ENCODE results near the gene COG4. TPM values are rescaled to one million over a fixed set of nuclear protein-coding genes. Genes with fewer than 3 reads are reported as not detected.

The COG4 gene
- polyA plus RNA-seq, 1 experiment = 71.7 TPM

- H3K36me3 ChIP-seq (ENCODE audit: control insufficient read depth, insufficient read depth, low read length) = peaks cover 28% of the 10 kb centered on the region
Measured at GRCh38 chr16:70494202-70494770, 29.1 kb downstream of the COG4 start.

DNA sequence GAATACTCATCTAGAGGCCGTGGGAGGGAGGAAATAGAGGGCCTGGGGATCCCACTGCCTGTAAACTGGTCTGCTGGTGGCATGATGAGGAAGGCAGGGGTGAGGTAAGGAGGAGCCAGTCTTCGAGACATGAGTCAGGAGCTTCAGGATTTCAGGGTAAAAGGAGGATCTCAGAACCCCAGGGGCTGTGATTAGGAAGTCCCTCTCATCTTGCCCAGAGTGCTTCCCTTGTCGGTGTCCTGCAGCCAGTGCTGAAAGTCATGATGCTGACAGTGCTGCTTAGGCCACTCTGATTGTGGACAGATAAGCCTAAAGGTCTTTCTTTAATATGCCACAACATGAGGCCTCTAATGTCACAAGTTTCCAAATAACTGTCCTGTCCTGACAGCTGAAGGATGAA is 29.6 kb downstream of the COG4 start:
- DNase-seq (ENCODE audit: low read depth) = no peak
- TF ChIP-seq CTCF (IDR thresholded peaks at IDR 0.05; ENCODE audit: insufficient read depth, low read depth, low read length) = no peak
- ChIA-PET CTCF (interaction anchor here (1.3 kb wide), 1 partner anchor 101 kb away, joined by 4 read pairs; no protein-coding TSS in a partner anchor), POLR2A (no interaction called here)
- H3K4me3 ChIP-seq (ENCODE audit: low read depth, low read length) = no peak overlapping the region
- peaks cover 27% of the 10 kb centered on the region for H3K36me3 ChIP-seq (ENCODE audit: control insufficient read depth, insufficient read depth, low read length)
- H3K27me3 ChIP-seq (ENCODE audit: control insufficient read depth, insufficient read depth, low read length) = no peaks in the 10 kb centered on the region

More at GRCh38 chr16:70494202-70494770, 29.1 kb downstream of the COG4 start:
- POLR2A ChIA-PET = no interaction called here
- DNase-seq (ENCODE audit: low read depth) = no peak
- no peak overlapping the region for H3K4me3 ChIP-seq (ENCODE audit: low read depth, low read length)
- no peaks in the 10 kb centered on the region for H3K27me3 ChIP-seq (ENCODE audit: control insufficient read depth, insufficient read depth, low read length)
- CTCF ChIA-PET = interaction anchor here (1.3 kb wide), 1 partner anchor 102 kb away, joined by 4 read pairs; no protein-coding TSS in a partner anchor
- no peak for TF ChIP-seq CTCF (IDR thresholded peaks at IDR 0.05; ENCODE audit: insufficient read depth, low read depth, low read length)

- peaks cover 8% of the 10 kb centered on the region for H3K36me3 ChIP-seq (ENCODE audit: control insufficient read depth, insufficient read depth, low read length)
- H3K4me3 ChIP-seq (ENCODE audit: low read depth, low read length) = no peak overlapping the region
- ChIA-PET POLR2A (no interaction called here), CTCF (interaction anchor here (0.7 to 1.3 kb wide), 2 partner anchors 11 to 165 kb away, joined by 3 read pairs; no protein-coding TSS in a partner anchor)
- TF ChIP-seq CTCF (IDR thresholded peaks at IDR 0.05; ENCODE audit: insufficient read depth, low read depth, low read length) = no peak
- no peak for DNase-seq (ENCODE audit: low read depth)
- H3K27me3 ChIP-seq (ENCODE audit: control insufficient read depth, insufficient read depth, low read length) = no peaks in the 10 kb centered on the region
Measured at GRCh38 chr16:70490261-70490660, 33.1 kb downstream of the COG4 start.

GRCh38 chr16:70484867-70485266 is 38.5 kb downstream of the COG4 start:
- H3K27me3 ChIP-seq (ENCODE audit: control insufficient read depth, insufficient read depth, low read length) = no peaks in the 10 kb centered on the region
- CTCF ChIA-PET = interaction anchor here (1.2 kb wide), 1 partner anchor 92 kb away, joined by 3 read pairs; no protein-coding TSS in a partner anchor
- H3K4me3 ChIP-seq (ENCODE audit: low read depth, low read length) = no peak overlapping the region
- POLR2A ChIA-PET = no interaction called here
- peaks cover 18% of the 10 kb centered on the region for H3K36me3 ChIP-seq (ENCODE audit: control insufficient read depth, insufficient read depth, low read length)
- TF ChIP-seq CTCF (IDR thresholded peaks at IDR 0.05; ENCODE audit: insufficient read depth, low read depth, low read length) = no peak
- DNase-seq (ENCODE audit: low read depth) = no peak

DNA sequence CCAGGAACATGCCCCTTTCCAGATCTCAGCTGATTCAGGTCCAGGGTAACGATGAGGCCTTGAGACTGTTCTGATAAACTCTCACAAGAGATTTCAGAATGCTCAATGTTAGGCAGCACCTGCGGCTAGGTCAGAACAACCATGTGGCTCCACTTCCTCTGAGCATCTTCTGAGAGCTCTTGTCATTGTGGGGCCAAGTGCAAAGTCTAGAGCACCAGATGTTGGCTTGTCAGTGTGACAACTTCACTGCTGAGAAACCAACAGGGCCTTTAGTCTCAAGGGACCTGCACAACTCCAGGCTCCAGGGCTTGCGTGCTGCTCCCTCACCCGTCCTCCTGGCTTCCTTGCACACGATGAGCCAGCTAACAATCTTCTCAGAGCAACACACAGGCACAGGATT is 39.9 kb downstream of the COG4 start:
- POLR2A ChIA-PET = no interaction called here
- no peak overlapping the region for H3K4me3 ChIP-seq (ENCODE audit: low read depth, low read length)
- H3K27me3 ChIP-seq (ENCODE audit: control insufficient read depth, insufficient read depth, low read length) = no peaks in the 10 kb centered on the region
- no peak for TF ChIP-seq CTCF (IDR thresholded peaks at IDR 0.05; ENCODE audit: insufficient read depth, low read depth, low read length)
- no peak for DNase-seq (ENCODE audit: low read depth)
- peaks cover 23% of the 10 kb centered on the region for H3K36me3 ChIP-seq (ENCODE audit: control insufficient read depth, insufficient read depth, low read length)
- CTCF ChIA-PET = interaction anchor here (0.7 to 1.5 kb wide), 2 partner anchors 8 to 26 kb away, joined by 3 read pairs; no protein-coding TSS in a partner anchor
